Measurements from ENCODE around the gene CTR9.

DNA sequence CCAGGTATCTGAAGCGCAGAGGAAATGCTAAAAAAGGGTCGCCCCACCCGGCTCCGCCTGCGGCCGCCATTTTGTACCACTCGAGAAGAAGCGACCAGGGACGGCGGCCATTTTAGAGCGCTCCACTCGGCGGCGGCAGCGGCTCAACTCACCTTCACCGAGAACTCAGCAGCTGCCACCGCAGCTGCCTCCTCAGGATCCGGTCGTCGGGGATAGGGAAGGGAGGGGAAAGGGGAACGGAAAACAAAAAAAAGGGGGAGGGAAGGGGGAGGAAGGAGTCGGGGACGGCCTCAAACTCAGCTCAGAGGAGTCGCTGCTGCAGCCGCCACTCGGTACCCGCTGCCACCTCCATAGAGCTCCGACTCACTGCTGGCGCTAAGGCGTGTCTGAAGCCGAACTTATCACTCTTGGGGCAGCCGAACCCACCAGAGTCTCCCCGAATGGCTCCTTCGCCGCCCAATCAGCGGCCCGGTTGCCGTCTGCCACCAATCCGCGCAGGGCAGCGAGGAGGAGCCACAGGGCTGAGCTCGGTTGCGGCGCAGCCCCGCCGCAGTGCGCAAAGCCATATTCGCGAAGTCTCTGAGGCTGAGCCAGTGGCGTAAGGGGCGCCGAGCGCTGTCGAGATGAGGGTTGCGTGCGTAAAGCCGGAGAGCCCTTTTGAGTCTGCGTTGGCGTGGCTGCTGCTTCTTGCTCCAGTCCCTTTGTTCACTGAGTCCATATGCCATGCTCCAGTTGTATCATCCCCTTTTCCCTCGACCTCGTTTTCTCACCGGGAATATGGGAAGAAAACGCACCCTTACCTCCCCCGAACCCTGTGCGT is 57.7 kb downstream of the CTR9 start, which contains the start of gene EIF4G2:
- peak; percentile 100 for TF ChIP-seq POLR2A (IDR thresholded peaks at IDR 0.05; ENCODE audit: low read length)
- TF ChIP-seq GATA1 (IDR thresholded peaks at IDR 0.05; ENCODE audit: low read depth, low read length): no peak
